Heart right ventricle (tissue), 16 donors: Measurements from ENCODE around the gene C17orf67. TPM values are rescaled to one million over a fixed set of nuclear protein-coding genes. Genes with fewer than 3 reads are reported as not detected.

Source experiments
- ATAC-seq, 8 donors: fragments of 200-7000 bp; cut with Tn5 transposase; one replicate each; pipeline ENCODE4 v1.9.1; 2020; ENCODE audit warnings: mild to moderate bottlenecking in 8 of 8, moderate library complexity in 8 of 8, moderate number of reproducible peaks in 1 of 8
- DNase-seq, 2 donors: peaks; one replicate each; pipeline ENCODE4 v3.0.0-alpha.2; 2020
- H3K27ac ChIP-seq, 10 donors: fragments of 200-600 bp; sonication (generic) in 2 of 10; one replicate each; pipeline versions ENCODE4 v1.5.0 to v1.8.0; 2020 to 2022; ENCODE audit warnings: mild to moderate bottlenecking in 3 of 10
- H3K27me3 ChIP-seq, 7 donors: fragments of 200-600 bp; one replicate each; pipeline ENCODE4 v1.8.0; 2021 to 2022; ENCODE audit warnings: mild to moderate bottlenecking in 2 of 7
- H3K36me3 ChIP-seq, 9 donors: fragments of 200-600 bp; sonication (generic) in 1 of 9; one replicate each; pipeline versions ENCODE4 v1.5.0 to v1.8.0; 2020 to 2022; ENCODE audit warnings: mild to moderate bottlenecking in 2 of 9
- H3K4me1 ChIP-seq, 9 donors: fragments of 200-600 bp; sonication (generic) in 1 of 9; one replicate each; pipeline versions ENCODE4 v1.5.0 to v1.8.0; 2020 to 2022; ENCODE audit warnings: mild to moderate bottlenecking in 4 of 9
- H3K4me3 ChIP-seq, 10 donors: fragments of 200-600 bp; sonication (generic) in 2 of 10; one replicate each; pipeline versions ENCODE4 v1.5.0 to v1.8.0; 2020 to 2022; ENCODE audit warnings: mild to moderate bottlenecking in 7 of 10, moderate library complexity in 2 of 10
- H3K9me3 ChIP-seq, 11 donors: fragments of 200-600 bp in 10 of 11; sonication (generic) in 2 of 11; one replicate each; pipeline versions ENCODE4 v1.5.0 to v1.8.0; 2013 to 2022; ENCODE audit warnings: mild to moderate bottlenecking in 2 of 11, control low read depth in 1 of 11, moderate library complexity in 1 of 11
- WGBS, 2 donors: extraction: QIAGEN DNeasy Blood & Tissue Kit; methylation state at CpG; one replicate each; pipeline ENCODE4 v1.1.7; 2013; ENCODE audit warnings: inconsistent platforms in 1 of 2; 5-methylcytosine and 5-hydroxymethylcytosine counted together
- intact Hi-C, 10 donors: fragments of 100-400 bp; cut with DNase I; formaldehyde crosslinking; loops; one replicate each; pipeline versions ENCODE4 v1.11.1 to v1.14.2; 2022
- polyA plus RNA-seq, 2 donors: library from polyadenylated mRNA; stranded (reverse); fragments of 200-250 nt; gene quantifications; one replicate each; pipeline ENCODE4 v1.2.3, GENCODE V29; 2013
- total RNA-seq, 10 donors: library from RNA; stranded (reverse); fragmentation: NEBNext Ultra II Directional in 3 of 10; extraction: Animal tissue kit (Norgen Biotek cat#: 25700) in 3 of 10; gene quantifications; one replicate each; pipeline versions ENCODE4 v1.2.1 to v1.2.4, GENCODE V29; 2021 to 2023
- TF ChIP-seq, protein P1 (sequence below), 9 donors: fragments of 200-600 bp; sonication (generic) in 2 of 9; IDR thresholded peaks; one replicate each; pipeline versions ENCODE4 v1.5.0 to v1.8.0; 2021 to 2022; ENCODE audit warnings: antibody characterized with exemption in 9 of 9, mild to moderate bottlenecking in 5 of 9, moderate library complexity in 1 of 9
- donor health status: Arrhythmogenic right ventricular cardiomyopathy.
- donor health status: ischemic (EF 13 %, LVEDD 7.1; RV severe dilation, severe dysfunction).
- donor health status: healthy with polysubstance abuse.
- donor health status: DM: no; HTN: yes; CAD: no.
- donor health status: DM: no; HTN: no; CAD: no.
- donor health status: ischemic (EF 25% LVEDD 6.9; RV normal size, moderate dysfunction).
- donor health status: ischemic (EF 25% LVEDD 5.7; RV mildly dilated, moderate dysfunction).
- donor health status: healthy.
- donor health status: DM: yes; HTN: yes; CAD: no.
- donor health status: Ischemic cardiomyopathy.
- donor health status: ischemic (EF 35%, LVEDD 5.7; RV mildly dilated, moderate dysfunction).
- donor health status: nonischemic (EF 11% LVEDD 7.7; RV severe dilation, severe dysfunction).
- donor health status: DM: yes; HTN: yes; CAD: no.
- donor health status: PGD.
- donor health status: ischemic (EF 29% LVEDD 5.4; RV normal size, mild dysfunction).
- donor health status: nonischemic (EF 23%, LVEDD 6.1; RV moderate dilation, normal function).

The C17orf67 gene
- total and polyA plus RNA-seq, 12 donors: 0.23 to 2.2 (median 0.91) TPM

DNA sequence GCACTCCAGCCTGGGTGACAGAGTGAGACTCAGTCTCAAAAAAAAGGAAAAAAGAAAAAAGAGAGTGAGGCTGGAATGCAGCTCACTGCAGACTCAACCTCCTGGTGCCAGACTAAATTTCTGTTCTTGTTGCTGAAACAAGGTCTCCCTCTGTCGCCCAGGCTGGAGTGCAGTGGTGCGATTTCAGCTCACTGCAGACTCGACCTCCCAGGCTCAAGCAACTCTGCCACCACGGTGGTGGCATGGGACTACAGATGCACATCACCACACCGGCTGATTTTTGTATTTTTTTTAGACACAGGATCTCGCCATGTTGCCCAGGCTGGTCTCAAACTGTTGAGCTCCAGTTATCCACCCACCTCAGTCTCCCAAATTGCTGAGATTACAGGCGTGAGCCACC lies 45.6 kb upstream of the C17orf67 start:
- H3K27me3 ChIP-seq: no peaks in the 10 kb centered on the region
- TF ChIP-seq, protein P1, sequence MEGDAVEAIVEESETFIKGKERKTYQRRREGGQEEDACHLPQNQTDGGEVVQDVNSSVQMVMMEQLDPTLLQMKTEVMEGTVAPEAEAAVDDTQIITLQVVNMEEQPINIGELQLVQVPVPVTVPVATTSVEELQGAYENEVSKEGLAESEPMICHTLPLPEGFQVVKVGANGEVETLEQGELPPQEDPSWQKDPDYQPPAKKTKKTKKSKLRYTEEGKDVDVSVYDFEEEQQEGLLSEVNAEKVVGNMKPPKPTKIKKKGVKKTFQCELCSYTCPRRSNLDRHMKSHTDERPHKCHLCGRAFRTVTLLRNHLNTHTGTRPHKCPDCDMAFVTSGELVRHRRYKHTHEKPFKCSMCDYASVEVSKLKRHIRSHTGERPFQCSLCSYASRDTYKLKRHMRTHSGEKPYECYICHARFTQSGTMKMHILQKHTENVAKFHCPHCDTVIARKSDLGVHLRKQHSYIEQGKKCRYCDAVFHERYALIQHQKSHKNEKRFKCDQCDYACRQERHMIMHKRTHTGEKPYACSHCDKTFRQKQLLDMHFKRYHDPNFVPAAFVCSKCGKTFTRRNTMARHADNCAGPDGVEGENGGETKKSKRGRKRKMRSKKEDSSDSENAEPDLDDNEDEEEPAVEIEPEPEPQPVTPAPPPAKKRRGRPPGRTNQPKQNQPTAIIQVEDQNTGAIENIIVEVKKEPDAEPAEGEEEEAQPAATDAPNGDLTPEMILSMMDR (IDR thresholded peaks at IDR 0.05): no peak

DNA sequence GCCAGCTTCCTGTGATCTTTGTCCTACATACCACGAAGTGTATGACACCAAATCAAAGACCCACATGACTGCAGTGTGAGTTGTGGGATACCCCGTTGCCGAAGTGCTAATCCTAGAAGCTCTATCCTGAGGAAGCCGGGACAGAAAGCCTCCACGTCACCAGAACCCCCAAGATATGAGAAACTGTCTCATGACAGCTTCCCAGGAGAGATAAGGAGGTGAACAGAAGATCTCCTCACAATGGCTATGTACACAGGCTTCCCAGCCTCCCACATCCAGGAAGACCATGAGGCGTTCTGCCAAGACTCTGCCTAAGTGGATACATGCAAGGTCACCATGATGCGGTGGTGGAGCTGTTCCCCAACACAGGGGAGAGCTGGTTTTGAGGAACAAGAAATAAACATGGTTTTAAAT lies 43.1 kb upstream of the C17orf67 start:
- WGBS, 2 donors: 51 to 54% methylated on average over 7 of the region's 7 CpGs
- DNase-seq (no peak), ATAC-seq (peak in 5 of 8 donors; percentile 33 to 92 (median 65))
- no peak overlapping the region for H3K4me3 ChIP-seq
- TF ChIP-seq, protein P1 (IDR thresholded peaks at IDR 0.05): no peak
- H3K4me1 ChIP-seq: peaks cover 0 to 12% (median 0%) of the 10 kb centered on the region in 9 donors
- H3K9me3 ChIP-seq: peaks cover 0 to 5% (median 0%) of the 10 kb centered on the region in 11 donors
- H3K27me3 ChIP-seq: no peaks in the 10 kb centered on the region
- H3K27ac ChIP-seq: no peak overlapping the region
- H3K36me3 ChIP-seq: peaks cover 0 to 4% (median 0%) of the 10 kb centered on the region in 9 donors
- intact Hi-C loops: no loop called here

More for the DNA sequence above, 45.6 kb upstream of the C17orf67 start:
- WGBS, 2 donors: 90 to 93% methylated on average over 7 of the region's 7 CpGs
- no peak for DNase-seq
- H3K4me3 ChIP-seq: no peak overlapping the region
- no peak overlapping the region for H3K27ac ChIP-seq
- H3K4me1 ChIP-seq: peaks cover 0 to 12% (median 0%) of the 10 kb centered on the region in 9 donors
- ATAC-seq: no peak
- H3K9me3 ChIP-seq: peaks cover 0 to 5% (median 0%) of the 10 kb centered on the region in 11 donors
- intact Hi-C loops: no loop called here
- H3K36me3 ChIP-seq: peaks cover 0 to 5% (median 0%) of the 10 kb centered on the region in 9 donors

DNA sequence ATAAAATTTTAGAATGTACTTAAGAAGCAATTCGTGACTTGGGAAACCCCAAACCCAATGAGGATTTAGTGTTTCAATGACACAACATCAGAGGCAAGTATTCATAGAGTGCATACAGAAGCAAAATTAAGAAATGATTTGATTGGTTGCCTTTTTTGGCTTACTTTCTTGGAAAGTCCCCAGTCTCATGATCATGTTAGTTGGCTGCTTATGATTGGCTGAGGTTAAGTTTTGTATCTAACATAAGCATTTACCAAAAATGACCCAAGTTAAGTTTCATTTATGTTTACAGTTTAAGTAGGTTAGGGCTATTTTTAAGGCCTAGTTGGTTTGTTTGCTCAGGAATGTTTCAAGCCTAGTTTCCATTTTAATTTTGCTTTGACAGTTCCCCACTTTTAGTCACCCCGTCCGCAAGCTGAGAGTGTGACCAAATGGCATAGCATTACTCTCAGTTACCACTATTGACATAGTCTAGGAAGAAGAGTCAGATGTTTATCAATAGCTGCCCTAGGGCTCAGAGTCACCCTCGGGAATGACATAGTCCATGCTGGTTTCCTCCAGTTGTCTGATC lies 36.4 kb upstream of the C17orf67 start:
- Histone ChIP-seq H3K4me3 (no peak overlapping the region), H3K27me3 (no peaks in the 10 kb centered on the region), H3K27ac (no peak overlapping the region), H3K36me3 (peaks cover 0 to 24% (median 0%) of the 10 kb centered on the region in 9 donors), H3K4me1 (no peaks in the 10 kb centered on the region), H3K9me3 (no peaks in the 10 kb centered on the region)
- TF ChIP-seq, protein P1 (IDR thresholded peaks at IDR 0.05): no peak
- no peak for DNase-seq
- no peak for ATAC-seq
- intact Hi-C loops: no loop called here
- WGBS, 2 donors: 90% methylated on average over 4 of the region's 4 CpGs

DNA sequence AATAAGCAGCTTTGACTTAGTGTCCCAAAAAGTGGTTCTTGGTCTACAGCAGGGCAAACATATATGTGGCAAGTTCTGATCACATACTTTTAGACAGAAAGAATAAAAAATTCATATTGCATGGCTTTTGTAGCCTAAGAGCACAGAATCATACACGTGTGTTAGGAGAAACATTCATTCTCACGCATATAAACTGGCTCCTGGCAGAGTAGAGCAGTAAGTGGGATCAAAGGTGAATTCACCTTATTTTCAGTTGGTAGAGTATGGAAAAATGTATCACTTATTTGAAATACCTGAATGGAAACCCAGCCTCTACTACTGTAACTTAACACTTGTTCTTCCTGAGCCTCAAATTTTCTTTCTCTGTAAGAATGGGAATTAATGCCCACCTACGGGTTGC lies 35.0 kb upstream of the C17orf67 start:
- no peak for DNase-seq
- H3K27ac ChIP-seq: no peak overlapping the region
- TF ChIP-seq, protein P1 (IDR thresholded peaks at IDR 0.05): no peak
- peaks cover 0 to 38% (median 0%) of the 10 kb centered on the region in 9 donors for H3K36me3 ChIP-seq
- ATAC-seq: no peak
- H3K4me3 ChIP-seq: no peak overlapping the region
- intact Hi-C loops: no loop called here
- H3K4me1 ChIP-seq: no peaks in the 10 kb centered on the region
- WGBS, 2 donors: 96 to 97% methylated on average over 3 of the region's 3 CpGs
- H3K9me3 ChIP-seq: no peaks in the 10 kb centered on the region
- H3K27me3 ChIP-seq: no peaks in the 10 kb centered on the region
